HCT116 (cell line): ENCODE measurements around the gene ANKS4B. TPM values are rescaled to one million over a fixed set of nuclear protein-coding genes. Genes with fewer than 3 reads are reported as not detected.

Experiments used
- ATAC-seq: fragments of 200-7000 bp; cut with Tn5 transposase; 2 replicates; pipeline ENCODE4 v1.9.1; 2020; ENCODE audit warnings: mild to moderate bottlenecking, moderate library complexity
- BruUV-seq: library from RNA; stranded (reverse); fragments of 400-500 nt; replicated peaks from 2 replicates; lab custom pipeline; 2021; lab: Mats Ljungman, UMichigan
- CTCF ChIA-PET: fragments of 300-600 bp; sonication (Branson Sonifier 250); formaldehyde crosslinking; loops from one replicate; lab custom pipeline; 2021; ENCODE audit warnings: antibody characterized with exemption; lab: Charles Lee
- POLR2A ChIA-PET: fragments of 300-600, 350-600 bp; sonication (Branson Sonifier 250); formaldehyde crosslinking; loops from one replicate; lab custom pipeline; 2021; ENCODE audit warnings: antibody characterized with exemption; lab: Charles Lee
- RAD21 ChIA-PET, 2 experiments: fragments of 300-600 bp; sonication (Branson Sonifier 250); formaldehyde crosslinking; loops; one replicate each; lab custom pipeline; 2023; ENCODE audit warnings: low total read pairs in 2 of 2; ENCODE audit not compliant: uncharacterized antibody in 2 of 2, unreplicated experiment in 2 of 2, low non-redundant PET in 1 of 2; lab: Charles Lee
- DNase-seq: peaks from one replicate; pipeline ENCODE4 v3.0.0-alpha.2; 2010; ENCODE audit warnings: low read depth, low spot score
- H2AFZ ChIP-seq: fragments of 200-600 bp; shearing (Covaris generic), sonication (generic); 2 replicates; pipeline ENCODE4 v1.6.1; 2017; ENCODE audit warnings: low read depth, mixed run types, mixed read lengths, antibody characterized with exemption, low read length; ENCODE audit not compliant: poor library complexity, severe bottlenecking
- H3K27ac ChIP-seq: 2 replicates; pipeline ENCODE4 v1.5.1; 2012; ENCODE audit warnings: low read depth, low read length
- H3K27me3 ChIP-seq: fragments of 200-600 bp; sonication (generic); 2 replicates; pipeline ENCODE4 v1.6.1; 2016; ENCODE audit warnings: mixed run types, low read length, mixed read lengths; ENCODE audit not compliant: insufficient read depth
- H3K36me3 ChIP-seq, 2 experiments: fragments of 200-500 bp in 1 of 2; fragments of 200-600 bp in 1 of 2; sonication (Bioruptor generic) in 1 of 2; sonication (generic) in 1 of 2; 2 replicates each; pipeline versions ENCODE4 v1.5.1 to v1.6.1; 2014 to 2016; ENCODE audit warnings: low read length in 2 of 2, inconsistent platforms in 1 of 2, mixed read lengths in 1 of 2, mixed run types in 1 of 2; ENCODE audit not compliant: insufficient read depth in 2 of 2, control insufficient read depth in 1 of 2
- H3K4me1 ChIP-seq, 2 experiments: fragments of 200-600 bp in 1 of 2; sonication (generic) in 1 of 2; 2 replicates each; pipeline versions ENCODE4 v1.5.1 to v1.6.1; 2012 to 2017; ENCODE audit warnings: low read length in 2 of 2, inconsistent platforms in 1 of 2, mild to moderate bottlenecking in 1 of 2, mixed read lengths in 1 of 2, mixed run types in 1 of 2, moderate library complexity in 1 of 2; ENCODE audit not compliant: insufficient read depth in 2 of 2, control insufficient read depth in 1 of 2
- H3K4me2 ChIP-seq: fragments of 200-600 bp; sonication (generic); 2 replicates; pipeline ENCODE4 v1.6.1; 2017; ENCODE audit warnings: mixed run types, low read length, mixed read lengths
- H3K4me3 ChIP-seq, 2 experiments: fragments of 200-600 bp in 1 of 2; sonication (generic) in 1 of 2; replicated peaks in 1 of 2; 2 replicates each; pipeline ENCODE4 v1.5.1; 2011 to 2016; ENCODE audit warnings: low read length in 2 of 2, control low read depth in 1 of 2, low read depth in 1 of 2, mild to moderate bottlenecking in 1 of 2, mixed read lengths in 1 of 2, mixed run types in 1 of 2
- H3K79me2 ChIP-seq: fragments of 200-600 bp; sonication (generic); 2 replicates; pipeline ENCODE4 v1.6.1; 2017; ENCODE audit warnings: mild to moderate bottlenecking, mixed run types, low read length, moderate library complexity, mixed read lengths; ENCODE audit not compliant: insufficient read depth
- H3K9ac ChIP-seq: fragments of 200-600 bp; sonication (generic); 2 replicates; pipeline ENCODE4 v1.6.1; 2016; ENCODE audit warnings: low read length, mixed read lengths
- H3K9me2 ChIP-seq: fragments of 200-600 bp; sonication (generic), shearing (Covaris generic); 2 replicates; pipeline ENCODE4 v1.6.1; 2017; ENCODE audit warnings: mixed run types, mild to moderate bottlenecking, moderate library complexity; ENCODE audit not compliant: insufficient read depth
- H3K9me3 ChIP-seq, 2 experiments: fragments of 200-500 bp in 1 of 2; fragments of 200-600 bp in 1 of 2; sonication (Bioruptor generic) in 1 of 2; sonication (generic) in 1 of 2; 2 replicates each; pipeline ENCODE4 v1.6.1; 2014 to 2017; ENCODE audit warnings: low read length in 2 of 2, mixed read lengths in 2 of 2, inconsistent platforms in 1 of 2, low read depth in 1 of 2, mild to moderate bottlenecking in 1 of 2, mixed run types in 1 of 2, moderate library complexity in 1 of 2; ENCODE audit not compliant: control insufficient read depth in 1 of 2, insufficient read depth in 1 of 2
- H4K20me1 ChIP-seq: fragments of 200-600 bp; sonication (generic), shearing (Covaris generic); 2 replicates; pipeline ENCODE4 v1.6.1; 2017; ENCODE audit warnings: mixed run types, mild to moderate bottlenecking, moderate library complexity; ENCODE audit not compliant: insufficient read depth
- ATF3 ChIP-seq: IDR thresholded peaks from 2 replicates; pipeline ENCODE4 v1.6.1; 2012
- CBX3 ChIP-seq: IDR thresholded peaks from 2 replicates; pipeline ENCODE4 v1.6.1; 2012; ENCODE audit warnings: low read depth
- CEBPB ChIP-seq: IDR thresholded peaks from 2 replicates; pipeline ENCODE4 v1.6.1; 2012; ENCODE audit warnings: low read depth
- CTCF ChIP-seq, 3 experiments: fragments of 200-600 bp in 1 of 3; sonication (generic) in 1 of 3; IDR thresholded peaks in 2 of 3; conservative IDR thresholded peaks in 1 of 3; 2 replicates each; pipeline ENCODE4 v1.5.1; 2012 to 2017; ENCODE audit warnings: low read depth in 2 of 3, low read length in 2 of 3, antibody characterized with exemption in 1 of 3, borderline replicate concordance in 1 of 3, control low read depth in 1 of 3, mild to moderate bottlenecking in 1 of 3, mixed read lengths in 1 of 3, mixed run types in 1 of 3, moderate library complexity in 1 of 3; ENCODE audit not compliant: insufficient read depth in 1 of 3
- ELF1 ChIP-seq: IDR thresholded peaks from 2 replicates; pipeline ENCODE4 v1.6.1; 2012; ENCODE audit warnings: low read depth, borderline replicate concordance
- EZH2phosphoT487 ChIP-seq: fragments of 200-600 bp; IDR thresholded peaks from 2 replicates; pipeline ENCODE4 v1.6.1; 2018; ENCODE audit warnings: antibody characterized with exemption, borderline replicate concordance
- FOSL1 ChIP-seq: IDR thresholded peaks from 2 replicates; pipeline ENCODE4 v1.6.1; 2012; ENCODE audit warnings: low read depth
- JUND ChIP-seq: IDR thresholded peaks from 2 replicates; pipeline ENCODE4 v1.6.1; 2012
- POLR2A ChIP-seq: IDR thresholded peaks from 2 replicates; pipeline ENCODE4 v1.7.0; 2011; ENCODE audit warnings: borderline replicate concordance; ENCODE audit not compliant: insufficient read depth, insufficient read length; ENCODE audit errors: extremely low read depth
- RAD21 ChIP-seq: IDR thresholded peaks from 2 replicates; pipeline ENCODE4 v1.6.1; 2012; ENCODE audit warnings: low read depth, mild to moderate bottlenecking
- REST ChIP-seq: IDR thresholded peaks from 2 replicates; pipeline ENCODE4 v1.6.1; 2012; ENCODE audit warnings: low read depth
- SRF ChIP-seq: IDR thresholded peaks from 2 replicates; pipeline ENCODE4 v1.6.1; 2012; ENCODE audit warnings: low read depth
- TCF7L2 ChIP-seq: IDR thresholded peaks from 2 replicates; pipeline ENCODE4 v1.7.0; 2011; ENCODE audit warnings: borderline replicate concordance, inconsistent platforms; ENCODE audit not compliant: insufficient read depth, insufficient read length; ENCODE audit errors: extremely low read depth
- YY1 ChIP-seq: IDR thresholded peaks from 2 replicates; pipeline ENCODE4 v1.6.1; 2011; ENCODE audit warnings: low read length, low read depth, moderate library complexity, mild to moderate bottlenecking; ENCODE audit not compliant: insufficient replicate concordance; ENCODE audit errors: extremely low read depth
- intact Hi-C: fragments of 100-400 bp; cut with micrococcal nuclease; formaldehyde crosslinking; loops from 2 replicates; pipeline ENCODE4 v1.10.0; 2022
- total RNA-seq: library from RNA; stranded (reverse); gene quantifications from one replicate; pipeline ENCODE4 v1.2.1, GENCODE V29; 2021; ENCODE audit not compliant: unreplicated experiment

The ANKS4B gene
- total RNA-seq, 1 experiment from 2014 or later: not detected

GRCh38 chr16:21206550-21206949, 26.9 kb upstream of the ANKS4B start (continued):
- TF ChIP-seq REST (no peak), RAD21 (no peak), ELF1 (no peak), FOSL1 (no peak), CEBPB (no peak), CBX3 (no peak), POLR2A (no peak), SRF (no peak), TCF7L2 (no peak)

- ATAC-seq: no peak
- no peak overlapping the region for H3K4me3 ChIP-seq
Observed at GRCh38 chr16:21208446-21209230, 24.9 kb upstream of the ANKS4B start.

More at GRCh38 chr16:21208446-21209230, 24.9 kb upstream of the ANKS4B start:
- Histone ChIP-seq H3K27ac (no peak overlapping the region), H3K27me3 (no peaks in the 10 kb centered on the region), H3K9me2 (no peaks in the 10 kb centered on the region), H3K4me1 (0 out of 4 replicates have a peak, but pooled peaks cover 0 to 2% of the 10 kb centered on the region in 2 experiments), H2AFZ (no peak overlapping the region), H3K4me2 (no peak overlapping the region), H3K79me2 (no peaks in the 10 kb centered on the region), H3K36me3 (no peaks in the 10 kb centered on the region), H3K9me3 (no peaks in the 10 kb centered on the region), H3K9ac (no peak overlapping the region), H4K20me1 (no peaks in the 10 kb centered on the region)
- ChIA-PET CTCF (interaction anchor here (1.3 kb wide), 1 partner anchor 20 kb away, joined by 4 read pairs; no protein-coding TSS in a partner anchor), POLR2A (no interaction called here), RAD21 (no interaction called here)
- no peak for DNase-seq
- BruUV-seq: no TSS peak
- intact Hi-C loops: no loop called here
- no peak for TF ChIP-seq ATF3
- no peak for TF ChIP-seq RAD21
- no peak for TF ChIP-seq EZH2phosphoT487
- TF ChIP-seq CTCF (IDR thresholded peaks at IDR 0.05 in 2 of 3, conservative IDR thresholded peaks at IDR 0.05 in 1 of 3; ENCODE audit: borderline replicate concordance in 1 of 3, insufficient read depth in 1 of 3, low read depth in 2 of 3, low read length in 2 of 3): no peak
- no peak for TF ChIP-seq JUND
- TF ChIP-seq YY1: no peak
- TF ChIP-seq, all 23 proteins: peak for 0
